RWPE1 (cell line): Measurements from ENCODE around the gene ZBTB1.
"Not testable (repeated sequence)": the region's sequence is repeated elsewhere in the genome, so short reads cannot be mapped to it uniquely, and the experiment has no call there.

ENCODE experiments used
- CTCF ChIA-PET: fragments of 350-600 bp; sonication (Branson Sonifier 250); formaldehyde crosslinking; extraction: SDS; loops from one replicate; lab custom pipeline; 2021; lab: Yijun Ruan, JAX
- POLR2A ChIA-PET: fragments of 400-600 bp; formaldehyde crosslinking; extraction: SDS; loops from one replicate; lab custom pipeline; 2020; ENCODE audit warnings: antibody characterized with exemption; ENCODE audit not compliant: low non-redundant PET; lab: Yijun Ruan, JAX
- DNase-seq: peaks from one replicate; pipeline ENCODE4 v3.0.0; 2012; ENCODE audit warnings: low spot score
- H3K27ac ChIP-seq: fragments of 450-650 bp; 2 replicates; pipeline ENCODE4 v1.5.1; 2017
- TF ChIP-seq, protein P1 (sequence below): fragments of 450-650 bp; conservative IDR thresholded peaks from 2 replicates; pipeline ENCODE4 v1.5.1; 2017; ENCODE audit warnings: low read depth, mild to moderate bottlenecking

Gene ZBTB1

DNA sequence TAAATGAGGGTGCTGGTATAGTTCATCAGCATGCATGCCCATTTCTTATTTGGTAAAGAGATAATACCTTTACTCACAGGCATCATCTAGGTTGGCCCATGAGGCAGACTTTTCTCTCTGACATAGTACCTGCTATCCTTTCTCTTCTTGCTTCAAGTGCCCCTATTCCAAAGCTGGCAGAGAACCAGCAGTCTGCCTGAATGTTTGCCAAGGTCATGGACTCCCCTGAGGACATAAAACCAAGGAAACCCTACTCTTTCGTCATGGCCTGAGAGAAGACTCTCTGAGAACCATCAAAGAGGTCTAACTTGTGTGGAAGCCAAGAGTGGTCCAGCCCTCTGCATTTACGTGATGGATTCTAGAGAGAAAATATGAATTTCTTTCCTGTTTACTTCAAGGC lies 57.1 kb downstream of the ZBTB1 start:
- ChIA-PET CTCF (no interaction called here), POLR2A (no interaction called here)
- TF ChIP-seq, protein P1, sequence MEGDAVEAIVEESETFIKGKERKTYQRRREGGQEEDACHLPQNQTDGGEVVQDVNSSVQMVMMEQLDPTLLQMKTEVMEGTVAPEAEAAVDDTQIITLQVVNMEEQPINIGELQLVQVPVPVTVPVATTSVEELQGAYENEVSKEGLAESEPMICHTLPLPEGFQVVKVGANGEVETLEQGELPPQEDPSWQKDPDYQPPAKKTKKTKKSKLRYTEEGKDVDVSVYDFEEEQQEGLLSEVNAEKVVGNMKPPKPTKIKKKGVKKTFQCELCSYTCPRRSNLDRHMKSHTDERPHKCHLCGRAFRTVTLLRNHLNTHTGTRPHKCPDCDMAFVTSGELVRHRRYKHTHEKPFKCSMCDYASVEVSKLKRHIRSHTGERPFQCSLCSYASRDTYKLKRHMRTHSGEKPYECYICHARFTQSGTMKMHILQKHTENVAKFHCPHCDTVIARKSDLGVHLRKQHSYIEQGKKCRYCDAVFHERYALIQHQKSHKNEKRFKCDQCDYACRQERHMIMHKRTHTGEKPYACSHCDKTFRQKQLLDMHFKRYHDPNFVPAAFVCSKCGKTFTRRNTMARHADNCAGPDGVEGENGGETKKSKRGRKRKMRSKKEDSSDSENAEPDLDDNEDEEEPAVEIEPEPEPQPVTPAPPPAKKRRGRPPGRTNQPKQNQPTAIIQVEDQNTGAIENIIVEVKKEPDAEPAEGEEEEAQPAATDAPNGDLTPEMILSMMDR = no peak
- no peak for DNase-seq
- no peak overlapping the region for H3K27ac ChIP-seq

DNA sequence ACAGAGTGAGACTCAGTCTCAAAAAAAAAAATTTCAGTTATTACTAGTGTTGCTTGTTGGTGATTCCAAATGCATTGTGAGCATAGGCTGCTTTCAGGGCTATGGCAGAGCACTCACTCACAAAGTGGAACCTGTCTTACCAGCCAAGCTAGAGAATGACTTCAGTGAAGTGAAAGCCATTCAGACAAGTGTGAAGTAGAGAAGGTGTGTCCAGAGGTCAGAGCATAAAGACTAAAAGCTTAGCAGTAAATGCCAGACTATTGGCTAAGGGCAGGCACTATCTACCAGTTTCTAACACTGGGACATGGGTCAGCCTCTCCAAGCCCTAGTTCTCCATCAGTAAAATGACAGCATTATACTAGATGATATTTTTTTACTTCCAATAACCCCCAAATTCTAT lies 57.9 kb downstream of the ZBTB1 start:
- ChIA-PET POLR2A (interaction anchor here (0.6 kb wide), 1 partner anchor 18 kb away, joined by 5 read pairs; no protein-coding TSS in a partner anchor), CTCF (interaction anchor here (0.6 kb wide), 1 partner anchor 319 kb away, joined by 3 read pairs; no protein-coding TSS in a partner anchor)
- TF ChIP-seq, protein P1 = no peak
- H3K27ac ChIP-seq = no peak overlapping the region
- no peak for DNase-seq

DNA sequence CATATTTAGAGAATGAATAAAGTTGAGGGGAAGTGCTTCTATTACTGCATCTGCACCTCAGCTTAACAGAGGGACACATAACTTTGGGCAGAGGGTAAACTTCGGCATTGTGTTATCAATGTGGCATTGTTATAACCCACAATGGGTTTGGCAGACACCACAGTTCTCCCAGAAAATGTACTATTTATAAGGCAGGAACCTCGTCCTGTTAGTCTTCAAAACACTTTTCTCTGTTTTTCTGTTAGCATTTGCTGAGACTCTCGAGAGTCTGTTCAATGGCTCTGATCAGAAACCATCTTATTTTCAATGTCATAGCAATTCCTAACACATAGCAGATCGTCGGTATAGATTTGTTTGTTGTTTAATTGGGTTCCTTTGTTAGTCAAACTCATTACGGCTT lies 59.1 kb downstream of the ZBTB1 start:
- H3K27ac ChIP-seq = no peak overlapping the region
- TF ChIP-seq, protein P1 = no peak
- ChIA-PET CTCF (no interaction called here), POLR2A (no interaction called here)
- no peak for DNase-seq

DNA sequence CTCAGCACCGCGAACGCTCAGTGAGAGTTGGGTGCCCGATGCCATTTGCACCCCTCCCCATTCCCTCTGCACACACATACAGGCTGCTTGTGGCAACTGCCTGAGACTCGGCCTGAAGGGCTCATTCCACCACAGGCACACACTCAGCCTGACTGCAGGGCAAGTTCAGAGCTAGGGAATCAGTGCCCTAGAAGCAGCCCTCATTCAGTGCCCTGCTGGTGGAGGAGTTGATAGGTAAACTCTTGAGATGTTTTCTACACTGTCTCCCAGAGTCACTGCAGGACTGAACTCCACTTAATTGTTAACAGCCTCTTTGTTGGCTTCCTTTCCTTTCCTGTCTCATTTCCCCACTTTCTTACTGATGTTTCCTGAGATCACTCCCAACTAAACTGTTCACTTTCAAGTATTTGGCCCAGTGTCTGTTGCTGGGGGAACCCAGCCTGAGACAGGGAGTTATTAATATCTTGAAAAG lies 62.1 kb downstream of the ZBTB1 start:
- peak overlapping the region; percentile 29; the same call in 1 of the 2 replicates for H3K27ac ChIP-seq
- POLR2A ChIA-PET = no interaction called here
- no peak for DNase-seq
- TF ChIP-seq, protein P1 = no peak
- CTCF ChIA-PET = no interaction called here

DNA sequence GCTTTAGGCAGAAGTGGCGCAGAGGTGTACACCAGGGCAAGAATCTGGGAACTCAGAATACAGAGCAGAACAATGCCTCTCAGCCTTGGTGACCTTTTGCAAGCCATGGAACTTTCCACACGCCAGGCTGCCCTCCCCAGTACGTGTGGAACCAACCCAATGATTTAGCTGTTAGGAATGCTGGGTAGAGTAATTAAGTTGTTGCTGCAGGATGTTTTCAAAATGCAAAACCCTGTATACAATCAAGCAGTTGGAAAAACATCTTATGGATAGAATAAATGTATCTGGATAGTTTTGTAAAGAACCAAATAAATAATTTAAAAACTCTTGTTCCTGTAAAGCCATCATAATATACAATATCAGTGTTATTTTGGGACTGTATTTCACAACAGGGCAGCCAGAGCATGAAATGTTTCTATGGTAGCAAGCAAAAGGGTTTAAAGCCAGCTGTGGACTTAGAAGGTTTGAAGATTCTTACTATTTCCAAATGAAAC lies 64.6 kb downstream of the ZBTB1 start:
- ChIA-PET CTCF (no interaction called here), POLR2A (interaction anchor here (0.8 kb wide), 1 partner anchor 27 kb away, joined by 5 read pairs; no protein-coding TSS in a partner anchor)
- peak; percentile 89 for DNase-seq
- TF ChIP-seq, protein P1 = no peak
- H3K27ac ChIP-seq = peak overlapping the region; percentile 88

DNA sequence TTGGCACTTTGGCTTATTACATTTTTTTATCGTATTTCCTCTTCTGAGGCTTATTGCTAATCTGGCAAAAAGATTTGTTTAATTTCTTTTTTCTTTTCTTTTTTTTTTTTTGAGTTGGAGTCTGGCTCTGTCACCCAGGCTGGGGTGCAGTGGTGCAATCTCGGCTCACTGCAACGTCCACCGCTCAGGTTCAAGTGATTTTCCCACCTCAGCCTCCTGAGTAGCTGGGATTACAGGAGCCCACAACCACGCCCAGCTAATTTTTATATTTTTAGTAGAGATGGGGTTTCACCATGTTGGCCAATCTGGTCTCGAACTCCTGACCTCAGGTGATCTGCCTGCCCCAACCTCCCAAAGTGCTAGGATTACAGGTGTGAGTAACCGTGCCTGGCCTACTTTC lies 65.1 kb downstream of the ZBTB1 start:
- POLR2A ChIA-PET = interaction anchor here (0.8 kb wide), 1 partner anchor 27 kb away, joined by 5 read pairs; no protein-coding TSS in a partner anchor
- peak overlapping the region; percentile 88 for H3K27ac ChIP-seq
- CTCF ChIA-PET, DNase-seq: not testable (repeated sequence)

DNA sequence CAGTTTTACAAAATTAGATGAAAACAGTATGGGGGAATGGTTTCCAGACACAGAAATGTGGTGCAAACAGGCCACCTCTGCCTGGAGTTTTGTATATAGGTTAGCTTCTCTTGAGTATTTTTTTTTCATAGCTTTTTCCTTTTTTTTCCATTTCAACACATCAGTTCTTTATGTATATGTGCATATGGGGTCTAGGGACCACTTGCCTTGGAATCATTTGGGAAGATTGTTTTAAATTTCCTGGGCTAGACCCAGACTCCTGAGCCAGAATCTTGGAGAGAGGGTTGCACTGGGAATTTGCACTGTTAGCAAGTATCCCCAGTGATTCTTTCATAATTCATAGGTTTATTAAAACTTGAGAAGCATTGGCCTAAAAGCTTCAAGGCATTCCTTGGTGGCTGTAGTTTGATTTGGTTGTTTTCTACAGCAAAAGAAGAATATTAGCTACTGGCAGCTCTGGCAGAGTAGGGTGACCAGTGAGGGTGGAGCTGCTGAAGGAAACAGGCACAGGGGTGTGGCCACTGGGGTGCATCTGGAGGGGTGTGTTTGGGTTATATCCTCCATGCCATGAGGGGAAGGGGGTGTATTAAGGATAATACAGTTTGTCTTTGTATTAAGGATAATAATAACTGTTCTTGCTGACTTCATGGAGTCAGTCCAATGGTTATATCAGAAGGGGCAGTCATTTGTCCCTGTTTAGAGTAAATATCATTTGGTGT lies 68.0 kb downstream of the ZBTB1 start:
- POLR2A ChIA-PET = no interaction called here
- no peak overlapping the region for H3K27ac ChIP-seq
- no peak for DNase-seq
- CTCF ChIA-PET = no interaction called here
- TF ChIP-seq, protein P1 = no peak
